ENCODE measurements around the gene PGPEP1. TPM values are rescaled to one million over a fixed set of nuclear protein-coding genes. Genes with fewer than 3 reads are reported as not detected.

PGPEP1 gene
- total RNA-seq, 4 donors from 2014 or later: 0.83 to 10.1 (median 5.3) TPM

DNA sequence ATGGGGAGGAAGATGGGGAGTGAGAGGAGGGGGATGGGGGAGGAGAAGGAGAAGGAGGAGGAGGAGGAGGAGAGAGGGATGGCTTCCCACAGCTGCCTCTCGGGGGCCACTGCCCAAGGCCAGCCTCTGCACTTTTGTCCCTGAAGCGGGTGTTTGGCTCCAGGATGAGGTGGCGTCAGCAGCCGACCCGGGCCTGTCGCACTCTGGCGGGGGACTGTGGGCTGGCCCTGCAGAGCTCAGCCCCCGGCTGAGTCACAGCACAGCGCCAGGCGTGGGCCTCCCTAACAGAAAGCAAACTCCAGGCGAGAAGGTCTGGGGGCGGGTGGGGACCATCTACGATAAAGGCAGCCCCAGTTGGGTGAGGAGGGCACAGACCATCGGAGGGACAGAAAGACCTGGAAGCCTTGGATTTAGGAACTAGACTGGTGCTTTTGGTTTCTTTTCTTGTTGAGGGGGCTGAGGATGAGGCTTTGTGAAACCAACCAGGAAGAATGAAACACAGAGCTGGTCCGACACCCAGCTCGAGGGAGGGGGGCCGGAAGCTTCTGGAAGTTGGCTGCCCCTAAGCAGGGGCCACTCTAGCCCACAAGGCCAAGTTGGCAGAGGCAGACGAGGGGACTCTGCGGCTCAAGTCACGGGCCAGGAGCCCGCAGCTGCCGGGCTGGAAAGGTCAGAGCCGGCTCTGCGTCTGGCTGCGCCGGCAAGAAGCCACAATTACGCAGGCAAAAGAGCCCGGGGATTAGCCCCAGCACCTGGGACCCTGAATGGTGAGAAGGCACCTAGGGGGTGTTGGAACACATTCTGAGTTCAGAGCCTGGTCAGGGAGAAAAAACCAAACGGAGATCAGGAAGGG lies 35.7 kb upstream of the PGPEP1 start:
- DNase-seq: no peak
- H3K36me3 ChIP-seq: peaks cover 7 to 25% (median 7%) of the 10 kb centered on the region in 3 donors
- TF ChIP-seq, protein P1, sequence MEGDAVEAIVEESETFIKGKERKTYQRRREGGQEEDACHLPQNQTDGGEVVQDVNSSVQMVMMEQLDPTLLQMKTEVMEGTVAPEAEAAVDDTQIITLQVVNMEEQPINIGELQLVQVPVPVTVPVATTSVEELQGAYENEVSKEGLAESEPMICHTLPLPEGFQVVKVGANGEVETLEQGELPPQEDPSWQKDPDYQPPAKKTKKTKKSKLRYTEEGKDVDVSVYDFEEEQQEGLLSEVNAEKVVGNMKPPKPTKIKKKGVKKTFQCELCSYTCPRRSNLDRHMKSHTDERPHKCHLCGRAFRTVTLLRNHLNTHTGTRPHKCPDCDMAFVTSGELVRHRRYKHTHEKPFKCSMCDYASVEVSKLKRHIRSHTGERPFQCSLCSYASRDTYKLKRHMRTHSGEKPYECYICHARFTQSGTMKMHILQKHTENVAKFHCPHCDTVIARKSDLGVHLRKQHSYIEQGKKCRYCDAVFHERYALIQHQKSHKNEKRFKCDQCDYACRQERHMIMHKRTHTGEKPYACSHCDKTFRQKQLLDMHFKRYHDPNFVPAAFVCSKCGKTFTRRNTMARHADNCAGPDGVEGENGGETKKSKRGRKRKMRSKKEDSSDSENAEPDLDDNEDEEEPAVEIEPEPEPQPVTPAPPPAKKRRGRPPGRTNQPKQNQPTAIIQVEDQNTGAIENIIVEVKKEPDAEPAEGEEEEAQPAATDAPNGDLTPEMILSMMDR (IDR thresholded peaks at IDR 0.05): no peak
- TF ChIP-seq POLR2A (IDR thresholded peaks at IDR 0.05): peak in 2 of 4 donors; percentile 67 to 72
- peaks cover 54 to 83% (median 69%) of the 10 kb centered on the region in 3 donors for H3K4me1 ChIP-seq
- H3K9me3 ChIP-seq: no peaks in the 10 kb centered on the region
- 2 to 8% methylated on average over 17 to 20 of the region's 29 CpGs for WGBS, 2 donors
- peak overlapping the region; percentile 92 to 97 (median 94) for H3K27ac ChIP-seq
- H3K27me3 ChIP-seq: no peaks in the 10 kb centered on the region
- H3K4me3 ChIP-seq: peak overlapping the region; percentile 18 to 64 (median 42)
- intact Hi-C loops (cut with DNase I): no loop called here

DNA sequence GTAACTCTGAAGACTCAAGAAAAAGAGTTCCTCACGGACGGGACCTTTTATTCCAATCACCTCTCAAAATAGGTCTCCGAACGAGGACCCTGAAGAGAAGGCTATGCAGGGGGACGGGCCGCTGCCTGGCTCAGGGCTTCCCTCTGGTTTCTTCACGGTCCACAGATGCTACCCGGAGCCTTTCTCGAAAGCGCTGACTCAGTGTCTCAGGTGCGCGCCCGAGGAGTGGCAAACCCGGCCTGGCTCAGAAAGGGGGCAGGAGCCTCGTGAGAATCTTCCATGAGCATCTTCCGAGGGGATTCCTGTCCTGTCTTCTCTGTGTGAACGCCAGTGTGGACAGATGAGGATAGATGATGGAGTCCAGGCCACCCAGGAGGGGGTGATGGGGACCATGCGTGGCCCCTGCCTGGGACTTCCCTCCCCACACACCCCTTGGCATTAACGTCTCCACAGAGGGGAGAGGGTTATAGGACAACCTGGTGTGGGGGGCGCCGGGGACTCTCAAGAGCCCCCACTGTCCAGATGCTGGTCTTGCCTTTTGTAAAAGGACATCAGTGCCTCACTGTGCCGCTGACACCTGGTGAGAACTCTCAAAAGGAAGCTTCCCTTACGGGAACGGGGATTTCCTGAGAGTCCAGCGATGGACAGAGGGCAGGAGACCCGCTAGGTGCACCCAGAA lies 34.0 kb upstream of the PGPEP1 start:
- Histone ChIP-seq H3K27me3 (no peaks in the 10 kb centered on the region), H3K4me1 (peaks cover 46 to 83% (median 61%) of the 10 kb centered on the region in 3 donors), H3K4me3 (no peak overlapping the region), H3K27ac (peak overlapping the region; percentile 92 to 97 (median 94)), H3K36me3 (peaks cover 7 to 42% (median 7%) of the 10 kb centered on the region in 3 donors), H3K9me3 (no peaks in the 10 kb centered on the region)
- no peak for TF ChIP-seq POLR2A (IDR thresholded peaks at IDR 0.05)
- TF ChIP-seq, protein P1 (IDR thresholded peaks at IDR 0.05): no peak
- DNase-seq: no peak
- WGBS, 2 donors: 57 to 73% methylated on average over 7 to 26 of the region's 26 CpGs
- intact Hi-C loops (cut with DNase I): no loop called here

DNA sequence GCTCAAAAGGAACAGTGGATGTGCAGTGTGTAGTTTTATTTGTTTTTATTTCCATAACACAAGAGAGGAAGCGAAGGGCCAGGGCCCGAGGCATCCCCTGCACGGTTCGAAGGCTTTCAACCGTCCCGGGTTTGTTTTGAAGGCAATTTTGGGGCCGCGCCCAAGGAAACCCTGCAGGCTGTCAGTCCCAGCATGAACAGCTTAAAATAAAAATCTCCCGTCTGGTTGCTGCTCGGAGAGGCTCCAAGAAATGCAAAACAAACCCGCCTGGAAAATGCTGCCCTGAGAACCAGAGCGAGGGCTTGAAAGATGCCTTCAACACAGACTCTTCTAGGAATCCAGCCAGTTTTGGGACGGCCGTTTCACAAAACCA lies 33.5 kb upstream of the PGPEP1 start:
- H3K27ac ChIP-seq: peak overlapping the region; percentile 92 to 97 (median 94)
- H3K36me3 ChIP-seq: peaks cover 7 to 47% (median 11%) of the 10 kb centered on the region in 3 donors
- TF ChIP-seq, protein P1 (IDR thresholded peaks at IDR 0.05): no peak
- TF ChIP-seq POLR2A (IDR thresholded peaks at IDR 0.05): no peak
- intact Hi-C loops (cut with DNase I): no loop called here
- H3K4me1 ChIP-seq: peaks cover 44 to 78% (median 57%) of the 10 kb centered on the region in 3 donors
- 17 to 26% methylated on average over 14 of the region's 14 CpGs for WGBS, 2 donors
- no peaks in the 10 kb centered on the region for H3K27me3 ChIP-seq
- no peak for DNase-seq
- no peaks in the 10 kb centered on the region for H3K9me3 ChIP-seq
- peak overlapping the region in 1 of 4 donors; percentile 38 for H3K4me3 ChIP-seq

- H3K9me3 ChIP-seq: no peaks in the 10 kb centered on the region
- intact Hi-C loops (cut with DNase I): no loop called here
- TF ChIP-seq, protein P1 (IDR thresholded peaks at IDR 0.05): peak in 3 of 6 experiments; percentile 11 to 22 (median 18)
- no peak for TF ChIP-seq POLR2A (IDR thresholded peaks at IDR 0.05)
- peak overlapping the region; percentile 92 to 97 (median 94) for H3K27ac ChIP-seq
- no peak for DNase-seq
- WGBS, 2 donors: 27 to 70% methylated on average over 13 to 17 of the region's 19 CpGs
- H3K4me1 ChIP-seq: peaks cover 44 to 74% (median 57%) of the 10 kb centered on the region in 3 donors
- peaks cover 7 to 51% (median 15%) of the 10 kb centered on the region in 3 donors for H3K36me3 ChIP-seq
- no peaks in the 10 kb centered on the region for H3K27me3 ChIP-seq
- H3K4me3 ChIP-seq: peak overlapping the region in 1 of 4 donors; percentile 38
Measured at GRCh38 chr19:18307271-18307681, 33.1 kb upstream of the PGPEP1 start.

Measured in esophagus squamous epithelium (tissue), 5 donors.